ENCODE measurements around the gene FCN3.

GRCh38 chr1:27406362-27406680 is 31.7 kb upstream of the FCN3 start:
- no peak for TF ChIP-seq CTCF (IDR thresholded peaks at IDR 0.05)
- TF ChIP-seq POLR2A (IDR thresholded peaks at IDR 0.05), result no peak

Measured in ovary (tissue), 3 donors.